SW480 (cell line): ENCODE data around the gene SEC14L1.
"Not testable (repeated sequence)": the region's sequence is repeated elsewhere in the genome, so short reads cannot be mapped to it uniquely, and the experiment has no call there.

Experiments used
- DNase-seq: peaks from one replicate; pipeline ENCODE4 v3.0.0-alpha.2; 2016; ENCODE audit warnings: low spot score

Gene SEC14L1

DNA sequence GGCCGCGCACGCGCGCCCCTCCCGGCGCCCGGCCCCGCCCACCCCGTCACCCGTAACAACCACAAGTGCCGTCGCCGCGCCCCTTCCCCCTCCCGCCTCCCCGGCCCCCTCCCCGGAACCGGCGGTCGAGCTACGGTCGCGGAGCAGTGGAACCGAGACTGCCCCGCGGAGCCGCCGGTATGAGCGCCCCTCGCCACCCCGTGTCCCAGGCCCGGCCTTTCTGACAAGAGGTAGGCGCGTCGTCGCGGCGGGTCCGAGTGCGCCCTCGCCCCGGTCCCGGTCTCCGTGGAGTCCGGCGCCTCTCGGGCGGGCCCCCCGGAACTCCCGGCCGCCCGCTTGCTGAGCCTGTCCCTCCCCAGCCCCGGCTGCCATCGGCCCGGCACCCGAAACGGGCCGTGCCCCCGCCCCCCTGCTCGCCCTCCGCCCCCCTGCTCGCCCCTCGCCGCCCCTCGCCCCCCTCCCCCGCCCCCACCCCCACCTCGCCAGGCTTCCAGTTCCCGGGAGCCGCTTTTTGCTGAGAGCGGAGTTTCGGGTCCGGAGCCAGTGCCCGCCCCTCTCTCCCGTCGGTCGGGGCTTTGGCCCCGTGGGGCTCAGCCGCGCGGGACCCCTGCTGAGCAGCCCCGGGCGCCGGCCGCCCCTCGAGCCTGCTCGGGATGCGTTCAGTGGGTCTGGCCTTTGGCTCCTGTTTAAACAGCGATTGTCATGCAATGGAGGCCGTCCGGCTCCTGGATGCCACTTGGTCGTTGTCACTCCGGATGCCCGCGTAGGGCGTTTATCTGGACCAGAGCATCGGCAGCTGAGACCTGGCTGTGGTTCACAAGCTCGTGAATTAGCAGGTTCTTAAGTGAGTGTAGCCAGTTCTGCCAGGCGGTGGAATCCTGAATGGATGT is at the start of gene SEC14L1:
Gene SEC14L1 (plus strand): TSS at position 92 of the 890 bp plus-strand sequence. CDS start 2,628 bp downstream, outside the sequence.
- DNase-seq = peak; percentile 67

GRCh38 chr17:77092025-77092424 is 48.7 kb upstream of the SEC14L1 start:
- DNase-seq = no peak

- DNase-seq = no peak
These were observed 45.3 kb upstream of the SEC14L1 start for GRCh38 chr17:77095461-77095860.

DNA sequence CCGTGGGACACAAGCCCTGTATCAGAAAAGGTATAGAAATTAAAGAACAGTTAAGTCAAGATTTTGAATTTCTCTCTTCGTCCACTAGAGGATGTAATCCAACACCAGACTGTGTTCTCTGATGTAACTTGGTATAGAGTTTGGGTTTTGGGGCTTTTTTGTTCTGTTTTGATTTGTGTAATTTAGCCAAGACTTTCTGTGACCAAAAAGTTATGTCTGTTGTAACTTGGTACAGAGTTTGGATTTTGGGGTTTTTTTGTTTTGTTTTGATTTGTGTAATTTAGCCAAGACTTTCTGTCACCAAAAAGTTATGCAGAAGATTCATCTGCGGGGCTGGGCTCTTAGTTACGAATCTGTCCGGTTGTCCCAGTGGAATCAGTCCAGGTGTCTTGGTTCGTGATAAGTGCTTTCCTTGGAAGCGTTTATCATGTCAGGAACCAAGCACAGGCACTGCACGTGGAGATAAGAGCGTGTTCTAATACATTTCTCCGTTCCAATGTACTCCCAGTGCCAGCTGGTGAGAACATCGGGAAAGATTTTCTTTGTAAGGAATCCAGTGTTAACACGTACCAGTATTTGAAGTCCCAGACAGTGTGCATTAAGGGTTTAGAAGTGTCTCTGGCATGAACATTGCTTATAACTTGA is 44.1 kb upstream of the SEC14L1 start:
- DNase-seq = peak; percentile 40

DNA sequence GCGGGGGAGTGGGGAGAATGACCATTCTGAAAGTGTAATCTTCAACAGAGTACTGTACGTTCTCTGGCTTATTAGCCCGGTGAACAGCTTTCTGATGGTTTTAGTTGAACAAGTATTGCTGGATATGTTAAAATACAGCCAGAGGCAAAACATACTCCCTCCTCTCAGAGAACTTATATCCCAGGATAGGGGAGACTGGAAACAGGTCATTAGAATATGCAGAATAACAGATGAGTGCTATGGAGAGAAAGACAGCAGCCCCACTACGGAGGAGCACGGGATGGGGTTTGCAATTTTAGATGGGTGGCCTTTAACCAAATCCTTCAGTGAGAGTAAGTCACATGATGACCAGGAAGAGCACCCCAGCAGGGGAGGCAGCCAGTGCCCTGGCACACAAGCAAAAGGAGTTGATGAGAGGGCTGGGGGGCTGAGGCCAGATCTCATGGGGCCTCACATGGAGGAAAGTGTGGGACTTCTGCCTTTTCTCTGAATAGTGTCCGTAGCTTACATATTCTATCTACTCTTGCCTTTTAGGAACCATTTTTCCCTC is 43.1 kb upstream of the SEC14L1 start:
- DNase-seq = no peak

- peak; percentile 23 for DNase-seq
These were observed 41.8 kb upstream of the SEC14L1 start for GRCh38 chr17:77098884-77099545.

DNA sequence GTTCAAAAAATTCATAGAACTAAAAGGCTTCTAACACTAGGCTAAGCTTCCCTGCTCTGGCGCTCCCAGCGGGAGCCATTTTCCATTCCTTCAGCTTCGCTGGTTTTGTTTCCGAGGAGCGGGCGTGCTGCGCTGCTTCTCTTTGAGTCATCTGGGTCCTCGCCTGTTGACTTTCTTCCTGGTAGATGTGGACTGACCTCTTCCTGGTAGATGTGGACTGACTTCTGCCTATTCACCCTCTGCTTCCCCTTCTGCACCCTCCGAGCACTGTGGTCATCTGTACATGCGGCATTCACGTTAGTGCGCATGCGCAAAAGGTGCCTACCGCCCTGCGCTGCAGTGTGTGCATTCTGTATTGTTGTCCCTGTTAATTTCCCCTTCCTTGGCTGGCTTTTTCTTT is 40.8 kb upstream of the SEC14L1 start:
- no peak for DNase-seq

GRCh38 chr17:77101521-77102410 is 39.0 kb upstream of the SEC14L1 start:
- no peak for DNase-seq

DNA sequence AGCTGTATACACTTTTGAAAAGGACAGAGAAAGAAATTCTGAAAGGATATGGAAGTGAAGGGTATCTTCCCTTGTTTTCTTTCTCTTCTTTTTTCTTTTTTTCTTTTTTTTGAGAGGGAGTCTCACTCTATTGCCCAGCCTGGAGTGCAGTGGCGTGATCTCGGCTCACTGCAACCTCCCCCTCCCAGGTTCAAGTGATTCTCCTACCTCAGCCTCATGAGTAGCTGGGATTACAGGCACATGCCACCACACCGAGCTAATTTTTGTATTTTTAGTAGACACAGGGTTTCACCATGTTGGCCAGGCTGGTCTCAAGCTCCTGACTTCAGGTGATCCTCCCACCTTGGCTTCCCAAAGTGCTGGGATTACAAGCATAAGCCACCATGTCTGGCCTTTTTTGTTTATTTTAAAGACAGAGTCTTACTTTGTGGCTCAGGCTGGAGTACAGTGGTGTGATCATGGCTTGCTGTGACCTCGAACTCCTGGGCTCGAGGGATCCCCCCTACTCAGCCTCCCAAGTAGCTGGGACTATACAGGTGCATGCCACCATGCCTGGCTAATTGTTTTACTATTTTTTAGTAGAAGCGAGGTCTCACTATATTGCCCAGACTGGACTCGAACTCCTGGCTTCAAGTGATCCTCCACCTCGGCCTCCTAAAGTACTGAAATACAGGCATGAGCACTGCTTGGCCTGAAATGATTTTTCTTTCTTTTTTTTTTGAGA is 38.2 kb upstream of the SEC14L1 start:
- DNase-seq = not testable (repeated sequence)

DNA sequence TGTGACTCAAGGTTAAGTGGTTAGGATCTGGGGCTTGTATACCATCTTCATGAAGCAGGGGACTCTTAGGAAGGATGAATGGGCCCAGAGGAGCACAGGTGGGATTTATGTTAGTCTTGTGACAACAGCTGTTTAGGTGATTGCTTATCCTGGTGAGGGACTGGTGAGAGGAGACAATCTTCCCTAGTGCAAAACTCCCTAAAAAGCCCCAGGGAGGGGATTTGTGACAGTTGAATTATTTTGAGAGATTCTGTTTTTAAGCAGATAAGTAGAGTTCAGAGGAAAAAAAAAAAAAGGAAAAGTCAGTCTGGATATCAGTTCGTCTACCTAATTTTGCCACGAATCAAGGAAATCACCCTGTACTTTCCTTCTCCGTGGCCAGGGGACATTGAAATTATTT is 35.1 kb upstream of the SEC14L1 start:
- DNase-seq = no peak

DNA sequence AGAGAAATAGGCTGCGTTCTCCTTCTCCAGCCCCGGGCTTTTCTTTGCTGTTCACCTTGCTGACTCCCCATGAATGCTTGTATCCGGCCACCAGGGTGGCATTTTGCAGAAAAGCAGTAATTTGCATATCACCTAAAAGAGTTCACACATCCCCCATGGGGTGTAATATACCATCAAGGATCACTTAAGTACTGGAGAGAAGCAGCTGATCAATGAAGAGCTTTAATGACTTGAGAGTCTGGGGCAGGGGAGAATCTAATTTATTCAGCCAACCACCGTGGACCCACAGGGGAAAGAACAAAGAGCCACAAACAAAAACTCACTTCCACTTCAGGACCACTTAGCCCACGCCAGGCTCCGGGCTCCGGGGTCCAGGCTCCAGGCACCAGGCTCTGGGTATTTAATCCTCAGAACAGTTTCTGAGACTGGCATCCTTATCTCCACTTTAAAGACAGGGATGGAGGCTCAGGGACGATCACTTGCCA is 33.9 kb upstream of the SEC14L1 start:
- no peak for DNase-seq

- peak; percentile 28 for DNase-seq
These were observed 33.0 kb upstream of the SEC14L1 start for GRCh38 chr17:77107506-77108433.

DNA sequence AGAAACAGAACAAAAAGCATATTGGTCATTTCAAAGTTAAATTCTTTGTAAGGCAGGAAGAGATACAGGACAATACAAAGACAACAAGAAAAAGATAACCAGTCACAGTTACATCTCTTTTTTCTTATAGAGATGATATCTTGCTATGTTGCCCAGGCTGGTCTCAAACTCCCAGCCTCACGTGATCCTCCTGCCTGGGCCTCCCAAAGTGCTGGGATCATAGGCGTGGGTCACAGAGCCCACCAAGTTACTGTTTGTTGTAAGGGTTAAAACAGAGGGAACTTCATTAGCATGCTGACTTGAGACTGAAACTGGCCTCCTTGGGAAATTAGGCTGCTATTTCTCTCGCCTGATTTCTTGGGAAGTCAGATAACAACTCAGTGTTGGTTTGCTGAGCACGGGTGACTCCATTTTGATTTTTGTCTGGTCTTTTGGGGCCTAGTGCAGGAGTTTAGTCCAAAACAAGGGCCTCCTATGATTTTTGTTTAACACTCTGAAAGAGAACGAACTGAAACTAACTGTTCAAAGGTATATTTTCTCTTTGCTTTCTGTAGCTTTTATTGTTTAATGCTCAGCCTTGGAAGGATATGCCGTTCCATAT is 31.5 kb upstream of the SEC14L1 start:
- no peak for DNase-seq

DNA sequence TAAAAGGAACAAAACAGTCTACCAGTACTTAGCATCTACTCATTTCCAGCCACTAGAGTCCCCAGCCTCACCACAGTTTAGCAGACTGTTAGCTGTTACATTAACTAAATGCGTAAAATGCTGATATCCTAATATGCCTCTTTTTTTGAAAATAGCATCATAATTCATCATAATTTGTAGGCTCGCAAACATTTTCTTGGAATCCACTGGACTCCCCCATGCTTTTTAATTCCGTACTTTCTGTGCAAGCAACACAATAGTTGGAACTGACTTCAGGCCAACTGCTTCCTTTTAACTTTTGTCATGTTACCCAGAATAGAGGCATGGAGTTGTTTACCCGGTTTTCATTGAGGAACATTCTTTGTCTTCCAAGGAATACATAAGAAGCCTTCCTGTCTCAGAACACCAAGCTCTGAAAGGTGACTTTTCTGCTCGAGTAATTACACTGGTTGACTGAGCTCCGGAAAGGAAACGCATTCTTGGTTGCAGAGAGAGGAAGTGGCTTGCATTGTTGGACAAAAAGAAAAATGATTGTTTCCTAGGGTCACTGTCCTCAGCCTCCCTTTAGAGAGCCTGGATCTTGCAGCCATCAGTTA is 30.9 kb upstream of the SEC14L1 start:
- peak; percentile 78 for DNase-seq

DNA sequence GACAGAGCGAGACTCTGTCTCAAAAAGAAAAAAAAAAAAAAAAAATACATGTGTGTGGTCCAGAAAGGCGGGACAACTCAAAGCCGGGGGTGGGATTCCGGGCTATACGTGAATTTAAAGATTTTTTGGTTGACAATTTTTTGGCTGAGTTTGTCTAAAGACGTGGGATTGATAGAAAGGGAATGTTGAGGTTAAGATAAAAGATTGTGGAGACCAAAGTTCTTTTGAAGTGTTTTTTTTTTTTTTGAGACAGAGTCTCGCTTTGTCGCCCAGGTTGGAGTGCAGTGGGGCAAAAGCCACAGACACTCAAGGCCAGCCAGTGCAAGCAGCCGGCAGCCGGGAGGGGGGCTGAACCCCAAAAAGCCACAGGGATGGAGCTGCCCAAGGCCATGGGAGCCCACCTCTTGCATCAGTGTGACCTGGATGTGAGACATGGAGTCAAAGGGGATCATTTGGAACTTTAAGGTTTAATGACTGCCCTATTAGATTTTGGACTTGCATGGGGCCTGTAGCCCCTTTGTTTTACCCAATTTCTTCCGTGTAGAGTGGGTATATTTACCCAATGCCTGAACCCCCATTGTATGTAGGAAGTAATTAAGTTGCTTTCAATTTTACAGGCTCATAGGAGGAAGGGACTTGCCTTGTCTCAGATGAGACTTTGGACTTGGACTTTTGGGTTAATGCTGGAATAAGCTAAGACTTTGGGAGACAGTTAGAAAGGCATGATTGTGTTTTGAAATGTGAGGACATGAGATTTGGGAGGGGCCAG is 29.4 kb upstream of the SEC14L1 start:
- DNase-seq = peak; percentile 74

DNA sequence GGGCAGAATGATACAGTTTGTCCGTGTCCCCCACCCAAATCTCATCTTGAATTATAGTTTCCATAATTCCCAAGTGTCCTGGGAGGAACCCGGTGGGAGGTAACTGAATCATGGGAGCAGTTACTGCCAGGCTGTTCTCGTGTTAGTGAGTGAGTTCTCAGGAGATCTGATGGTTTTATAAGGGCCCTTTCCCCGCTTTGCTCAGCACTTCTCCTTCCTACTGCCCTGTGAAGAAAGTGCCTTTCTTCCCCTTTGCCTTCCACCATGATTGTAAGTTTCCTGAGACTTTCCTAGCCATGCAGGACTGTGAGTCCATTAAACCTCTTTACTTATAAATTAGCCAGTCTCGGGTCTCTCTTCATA is 28.9 kb upstream of the SEC14L1 start:
- DNase-seq = peak; percentile 45

DNA sequence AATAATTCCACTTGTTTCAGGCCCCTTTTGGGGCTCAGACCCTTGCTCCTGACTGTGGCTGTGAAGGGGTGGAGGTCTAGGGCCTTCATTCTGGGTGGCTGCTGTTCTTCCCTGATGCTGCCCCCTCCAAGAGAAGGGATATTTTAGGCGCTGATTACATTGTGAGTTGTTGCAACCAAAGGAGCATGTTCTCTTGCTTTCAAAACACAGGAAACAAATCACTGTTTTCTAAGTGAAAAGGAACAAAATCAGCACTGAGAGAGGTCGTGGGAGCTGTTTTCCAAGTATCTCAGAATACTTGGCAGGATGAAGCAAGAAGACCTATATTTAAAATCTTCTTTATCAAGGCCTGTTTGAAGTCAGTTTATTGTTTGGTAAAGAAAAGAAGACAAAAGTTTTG is 25.3 kb upstream of the SEC14L1 start:
- no peak for DNase-seq

- no peak for DNase-seq
These were observed 24.8 kb upstream of the SEC14L1 start for GRCh38 chr17:77115947-77116346.
